ENCODE measurements around the gene ZNF534. TPM values are rescaled to one million over a fixed set of nuclear protein-coding genes. Genes with fewer than 3 reads are reported as not detected.
"Not testable (repeated sequence)": the region's sequence is repeated elsewhere in the genome, so short reads cannot be mapped to it uniquely, and the experiment has no call there.

Gene ZNF534
- total RNA-seq, 5 donors from 2014 or later (not counting 1 experiment from before 2014, with no cell fraction given), result 0.42 TPM; not detected in 4

- DNase-seq (no peak), ATAC-seq (replicated peaks in 1 of 4) (no peak)
- no peaks in the 10 kb centered on the region for H3K27me3 Mint-ChIP-seq
- peaks cover 54% of the 10 kb centered on the region for H3K36me3 Mint-ChIP-seq
- no CpG with 5 or more reads among the region's 7 CpGs for WGBS (ENCODE audit: insufficient coverage)
- Histone ChIP-seq H3K4me1 (ENCODE audit: control insufficient read depth in 1 of 2, extremely low read depth in 1 of 2, insufficient read depth in 2 of 2, low read length in 2 of 2) (no peaks in the 10 kb centered on the region), H3K27ac (ENCODE audit: low read length) (no peak overlapping the region), H3K9me3 (peaks cover 41% of the 10 kb centered on the region), H3K4me3 (ENCODE audit: control insufficient read depth in 1 of 2, extremely low read depth in 1 of 2, low read length in 1 of 2) (no peak overlapping the region), H3K36me3 (ENCODE audit: control insufficient read depth in 2 of 2, extremely low read depth in 1 of 2, insufficient read depth in 1 of 2, low read length in 1 of 2) (no peaks in the 10 kb centered on the region), H3K27me3 (replicated peaks in 1 of 2; ENCODE audit: control insufficient read depth in 2 of 2, extremely low read depth in 1 of 2, insufficient read depth in 2 of 2, low read length in 1 of 2) (no peaks in the 10 kb centered on the region)
- ChIA-PET CTCF (no interaction called here), POLR2A (no interaction called here)
- H3K27ac Mint-ChIP-seq, result no peak overlapping the region
- no peaks in the 10 kb centered on the region for H3K4me1 Mint-ChIP-seq
- H3K4me3 Mint-ChIP-seq, result no peak overlapping the region
- peaks cover 20 to 74% (median 65%) of the 10 kb centered on the region in 3 donors for H3K9me3 Mint-ChIP-seq
Observed at GRCh38 chr19:52474351-52475127, 45.6 kb downstream of the ZNF534 start.

DNA sequence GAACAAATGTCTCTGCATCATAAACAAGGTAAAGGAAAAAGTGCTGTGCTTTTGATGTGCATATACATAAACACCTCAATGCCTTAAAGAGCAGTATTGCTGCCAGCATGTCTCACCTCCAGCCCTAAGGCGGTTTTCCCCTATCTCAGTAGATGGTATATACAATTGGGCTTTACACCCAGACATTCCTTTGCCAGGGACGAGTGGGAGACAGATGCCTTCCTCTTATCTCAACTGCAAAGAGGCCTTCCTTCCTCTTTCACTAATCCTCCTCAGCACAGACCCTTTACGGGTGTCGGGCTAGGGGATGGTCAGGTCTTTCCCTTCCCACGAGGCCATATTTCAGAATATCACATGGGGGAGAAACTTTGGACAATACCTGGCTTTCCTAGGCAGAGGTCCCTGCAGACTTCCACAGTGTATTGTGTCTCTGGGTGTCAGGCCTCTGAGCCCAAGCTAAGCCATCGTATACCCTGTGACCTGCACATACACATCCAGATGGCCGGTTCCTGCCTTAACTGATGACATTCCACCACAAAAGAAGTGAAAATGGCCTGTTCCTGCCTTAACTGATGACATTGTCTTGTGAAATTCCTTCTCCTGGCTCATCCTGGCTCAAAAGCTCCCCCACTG lies 55.3 kb downstream of the ZNF534 start:
- H3K36me3 Mint-ChIP-seq, result peaks cover 25% of the 10 kb centered on the region
- H3K36me3 ChIP-seq (ENCODE audit: control insufficient read depth in 2 of 2, extremely low read depth in 1 of 2, insufficient read depth in 1 of 2, low read length in 1 of 2); H3K27me3 ChIP-seq (replicated peaks in 1 of 2; ENCODE audit: control insufficient read depth in 2 of 2, extremely low read depth in 1 of 2, insufficient read depth in 2 of 2, low read length in 1 of 2); H3K4me3 Mint-ChIP-seq; ATAC-seq (replicated peaks in 1 of 4); CTCF ChIA-PET; H3K27ac Mint-ChIP-seq; H3K4me3 ChIP-seq (ENCODE audit: control insufficient read depth in 1 of 2, extremely low read depth in 1 of 2, low read length in 1 of 2); H3K4me1 Mint-ChIP-seq; H3K9me3 ChIP-seq; H3K4me1 ChIP-seq (ENCODE audit: control insufficient read depth in 1 of 2, extremely low read depth in 1 of 2, insufficient read depth in 2 of 2, low read length in 2 of 2); DNase-seq; H3K27me3 Mint-ChIP-seq; H3K27ac ChIP-seq (ENCODE audit: low read length); POLR2A ChIA-PET: not testable (repeated sequence)
- peaks cover 21 to 46% (median 36%) of the 10 kb centered on the region in 3 donors for H3K9me3 Mint-ChIP-seq
- no CpG with 5 or more reads among the region's 7 CpGs for WGBS (ENCODE audit: insufficient coverage)

GRCh38 chr19:52485064-52485463 lies 56.1 kb downstream of the ZNF534 start:
- H3K4me1 Mint-ChIP-seq; H3K27ac ChIP-seq (ENCODE audit: low read length); H3K27ac Mint-ChIP-seq; POLR2A ChIA-PET; H3K27me3 Mint-ChIP-seq; H3K4me3 ChIP-seq (ENCODE audit: control insufficient read depth in 1 of 2, extremely low read depth in 1 of 2, low read length in 1 of 2); H3K4me3 Mint-ChIP-seq; DNase-seq; H3K36me3 ChIP-seq (ENCODE audit: control insufficient read depth in 2 of 2, extremely low read depth in 1 of 2, insufficient read depth in 1 of 2, low read length in 1 of 2); H3K4me1 ChIP-seq (ENCODE audit: control insufficient read depth in 1 of 2, extremely low read depth in 1 of 2, insufficient read depth in 2 of 2, low read length in 2 of 2); H3K27me3 ChIP-seq (replicated peaks in 1 of 2; ENCODE audit: control insufficient read depth in 2 of 2, extremely low read depth in 1 of 2, insufficient read depth in 2 of 2, low read length in 1 of 2); CTCF ChIA-PET; ATAC-seq (replicated peaks in 1 of 4); H3K9me3 ChIP-seq: not testable (repeated sequence)
- H3K9me3 Mint-ChIP-seq, result peaks cover 21 to 48% (median 37%) of the 10 kb centered on the region in 3 donors
- WGBS (ENCODE audit: insufficient coverage), result 71% methylated on average over 4 of the region's 7 CpGs
- H3K36me3 Mint-ChIP-seq, result peaks cover 24% of the 10 kb centered on the region

DNA sequence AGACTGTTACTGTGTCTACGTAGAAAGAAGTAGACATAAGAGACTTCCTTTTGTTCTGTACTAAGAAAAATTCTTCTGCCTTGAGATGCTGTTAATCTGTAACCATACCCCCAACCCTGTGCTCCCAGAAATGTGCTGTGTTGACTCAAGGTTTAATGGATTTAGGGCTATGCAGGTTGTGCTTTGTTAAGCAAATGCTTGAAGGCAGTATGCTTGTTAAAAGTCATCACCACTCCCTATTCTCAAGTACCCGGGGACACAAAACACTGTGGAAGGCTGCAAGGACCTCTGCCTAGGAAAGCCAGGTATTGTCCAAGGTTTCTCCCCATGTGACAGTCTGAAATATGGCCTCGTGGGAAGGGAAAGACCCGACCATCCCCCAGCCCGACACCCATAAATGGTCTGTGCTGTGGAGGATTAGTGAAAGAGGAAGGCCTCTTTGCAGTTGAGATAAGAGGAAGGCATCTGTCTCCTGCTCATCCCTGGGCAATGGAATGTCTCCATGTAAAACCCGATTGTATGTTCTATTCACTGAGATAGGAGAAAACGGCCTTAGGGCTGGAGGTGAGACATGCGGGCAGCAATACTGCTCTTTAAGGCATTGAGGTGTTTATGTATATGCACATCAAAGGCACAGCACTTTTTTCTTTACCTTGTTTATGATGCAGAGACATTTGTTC lies 56.8 kb downstream of the ZNF534 start:
- CTCF ChIA-PET; ATAC-seq (replicated peaks in 1 of 4); H3K36me3 ChIP-seq (ENCODE audit: control insufficient read depth in 2 of 2, extremely low read depth in 1 of 2, insufficient read depth in 1 of 2, low read length in 1 of 2); H3K4me1 Mint-ChIP-seq; H3K4me1 ChIP-seq (ENCODE audit: control insufficient read depth in 1 of 2, extremely low read depth in 1 of 2, insufficient read depth in 2 of 2, low read length in 2 of 2); DNase-seq; H3K27ac Mint-ChIP-seq; POLR2A ChIA-PET; H3K9me3 ChIP-seq; H3K4me3 ChIP-seq (ENCODE audit: control insufficient read depth in 1 of 2, extremely low read depth in 1 of 2, low read length in 1 of 2); H3K4me3 Mint-ChIP-seq; H3K27me3 Mint-ChIP-seq; H3K27me3 ChIP-seq (replicated peaks in 1 of 2; ENCODE audit: control insufficient read depth in 2 of 2, extremely low read depth in 1 of 2, insufficient read depth in 2 of 2, low read length in 1 of 2); H3K27ac ChIP-seq (ENCODE audit: low read length): not testable (repeated sequence)
- peaks cover 21 to 52% (median 38%) of the 10 kb centered on the region in 3 donors for H3K9me3 Mint-ChIP-seq
- H3K36me3 Mint-ChIP-seq, result peaks cover 21% of the 10 kb centered on the region
- no CpG with 5 or more reads among the region's 8 CpGs for WGBS (ENCODE audit: insufficient coverage)

- CTCF ChIA-PET, result no interaction called here
- H3K4me3 ChIP-seq (ENCODE audit: control insufficient read depth in 1 of 2, extremely low read depth in 1 of 2, low read length in 1 of 2), result peak overlapping the region in 1 of 2 donors; percentile 44
- H3K36me3 ChIP-seq (ENCODE audit: control insufficient read depth in 2 of 2, extremely low read depth in 1 of 2, insufficient read depth in 1 of 2, low read length in 1 of 2), result no peaks in the 10 kb centered on the region
- POLR2A ChIA-PET, result no interaction called here
- H3K27me3 ChIP-seq (replicated peaks in 1 of 2; ENCODE audit: control insufficient read depth in 2 of 2, extremely low read depth in 1 of 2, insufficient read depth in 2 of 2, low read length in 1 of 2), result peaks cover 0 to 19% of the 10 kb centered on the region in 2 experiments
- no peaks in the 10 kb centered on the region for H3K9me3 ChIP-seq
- H3K27me3 Mint-ChIP-seq, result peaks cover 0 to 9% of the 10 kb centered on the region in 2 donors
- no peak overlapping the region for H3K27ac ChIP-seq (ENCODE audit: low read length)
- H3K4me3 Mint-ChIP-seq, result peak overlapping the region in 1 of 3 donors; percentile 47
- peak in 5 of 35 experiments; percentile 1 to 12 (median 3) for DNase-seq
- 52% methylated on average over 33 of the region's 37 CpGs for WGBS (ENCODE audit: insufficient coverage)
- H3K4me1 ChIP-seq (ENCODE audit: control insufficient read depth in 1 of 2, extremely low read depth in 1 of 2, insufficient read depth in 2 of 2, low read length in 2 of 2), result peaks cover 0 to 3% of the 10 kb centered on the region in 2 experiments
- ATAC-seq (replicated peaks in 1 of 4), result no peak
- H3K4me1 Mint-ChIP-seq, result no peaks in the 10 kb centered on the region
- no peak overlapping the region for H3K27ac Mint-ChIP-seq
- peaks cover 6 to 44% (median 31%) of the 10 kb centered on the region in 3 donors for H3K9me3 Mint-ChIP-seq
- H3K36me3 Mint-ChIP-seq, result peaks cover 22% of the 10 kb centered on the region
Observed at GRCh38 chr19:52492201-52492993, 63.4 kb downstream of the ZNF534 start.

DNA sequence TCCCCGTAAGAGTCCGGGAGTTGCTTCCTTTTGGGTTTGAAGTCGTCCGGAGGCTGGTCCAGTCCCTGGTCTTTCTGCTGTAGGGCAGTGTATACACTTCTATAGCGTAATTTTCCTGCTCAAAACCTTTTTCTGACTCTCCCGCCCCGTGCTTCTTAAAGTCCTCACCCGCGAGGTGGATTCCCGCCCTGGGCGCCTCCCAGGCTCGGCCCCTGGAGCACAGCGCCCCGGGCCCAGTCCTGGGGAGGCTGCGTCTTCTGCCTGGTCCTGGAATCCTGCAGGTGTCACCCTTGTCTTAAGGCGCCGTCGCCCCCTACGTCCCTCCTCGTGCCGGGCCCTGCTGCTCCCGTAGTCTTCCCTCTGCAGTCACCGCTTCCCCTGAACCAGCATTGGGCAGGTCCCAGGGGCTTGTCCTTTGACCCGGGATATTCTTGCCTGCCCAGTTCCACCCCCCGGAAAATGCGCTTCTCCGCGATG lies 64.1 kb downstream of the ZNF534 start:
- Histone ChIP-seq H3K36me3 (ENCODE audit: control insufficient read depth in 2 of 2, extremely low read depth in 1 of 2, insufficient read depth in 1 of 2, low read length in 1 of 2) (no peaks in the 10 kb centered on the region), H3K27ac (ENCODE audit: low read length) (no peak overlapping the region), H3K4me3 (ENCODE audit: control insufficient read depth in 1 of 2, extremely low read depth in 1 of 2, low read length in 1 of 2) (peak overlapping the region in 1 of 2 donors; percentile 44), H3K4me1 (ENCODE audit: control insufficient read depth in 1 of 2, extremely low read depth in 1 of 2, insufficient read depth in 2 of 2, low read length in 2 of 2) (peaks cover 0 to 3% of the 10 kb centered on the region in 2 experiments), H3K9me3 (no peaks in the 10 kb centered on the region), H3K27me3 (replicated peaks in 1 of 2; ENCODE audit: control insufficient read depth in 2 of 2, extremely low read depth in 1 of 2, insufficient read depth in 2 of 2, low read length in 1 of 2) (peaks cover 0 to 13% of the 10 kb centered on the region in 2 experiments)
- ATAC-seq (replicated peaks in 1 of 4) (no peak), DNase-seq (peak in 1 of 35 experiments; percentile 11)
- POLR2A ChIA-PET, result no interaction called here
- Mint-ChIP-seq H3K36me3 (peaks cover 28% of the 10 kb centered on the region), H3K4me1 (no peaks in the 10 kb centered on the region), H3K27me3 (peaks cover 0 to 9% of the 10 kb centered on the region in 2 donors), H3K4me3 (peak overlapping the region in 1 of 3 donors; percentile 47), H3K27ac (no peak overlapping the region), H3K9me3 (peaks cover 6 to 49% (median 34%) of the 10 kb centered on the region in 3 donors)
- WGBS (ENCODE audit: insufficient coverage), result 33% methylated on average over 28 of the region's 28 CpGs
- CTCF ChIA-PET, result no interaction called here
